Retina (tissue), 1 donor: ENCODE measurements around the gene D2HGDH.
"Not testable (repeated sequence)": the region's sequence is repeated elsewhere in the genome, so short reads cannot be mapped to it uniquely, and the experiment has no call there.

Source experiments
- DNase-seq: peaks from one replicate; pipeline ENCODE4 v3.0.0-alpha.2; 2016

The D2HGDH gene

GRCh38 chr2:241771286-241772062 lies 37.0 kb downstream of the D2HGDH start:
- DNase-seq, result peak; percentile 72

GRCh38 chr2:241772063-241772499 lies 37.7 kb downstream of the D2HGDH start:
- DNase-seq, result peak; percentile 44

- no peak for DNase-seq
These were observed 39.3 kb downstream of the D2HGDH start for GRCh38 chr2:241773511-241774418.

- DNase-seq, result no peak
These were observed 40.2 kb downstream of the D2HGDH start for GRCh38 chr2:241774419-241775222.

- DNase-seq, result no peak
These were observed 41.1 kb downstream of the D2HGDH start for GRCh38 chr2:241775223-241776177.

- no peak for DNase-seq
These were observed 42.1 kb downstream of the D2HGDH start, which contains the start of gene GAL3ST2 for GRCh38 chr2:241776336-241777169. TSS of gene GAL3ST2 (plus strand) at chr2:241776822. CDS start at chr2:241776956, 134 bp downstream.

GRCh38 chr2:241777170-241777685 lies 42.8 kb downstream of the D2HGDH start:
- no peak for DNase-seq

- DNase-seq, result no peak
These were observed 43.5 kb downstream of the D2HGDH start for GRCh38 chr2:241777686-241778627.

- DNase-seq, result no peak
These were observed 46.6 kb downstream of the D2HGDH start for GRCh38 chr2:241780939-241781569.

GRCh38 chr2:241782053-241782452 lies 47.6 kb downstream of the D2HGDH start:
- not testable (repeated sequence) for DNase-seq

- DNase-seq, result no peak
These were observed 53.7 kb downstream of the D2HGDH start for GRCh38 chr2:241788135-241788534.

GRCh38 chr2:241788572-241788971 lies 54.1 kb downstream of the D2HGDH start:
- no peak for DNase-seq

- DNase-seq, result not testable (repeated sequence)
These were observed 57.0 kb downstream of the D2HGDH start for GRCh38 chr2:241791385-241791784.

- no peak for DNase-seq
These were observed 59.0 kb downstream of the D2HGDH start for GRCh38 chr2:241793385-241793784.

- no peak for DNase-seq
These were observed 59.9 kb downstream of the D2HGDH start for GRCh38 chr2:241794250-241794823.

- DNase-seq, result no peak
These were observed 60.9 kb downstream of the D2HGDH start for GRCh38 chr2:241795021-241795999.

- DNase-seq, result no peak
These were observed 61.8 kb downstream of the D2HGDH start for GRCh38 chr2:241796209-241796608.
